HUDEP-2 (cell line): ENCODE results near the gene VPS35L.

Experiments used
- DNase-seq, 76 experiments: peaks; one replicate each; lab custom pipeline; 2025; ENCODE audit not compliant: unreplicated experiment in 76 of 76; lab: John Stamatoyannopoulos, UW

VPS35L gene

GRCh38 chr16:19683453-19684236, 128.1 kb downstream of the VPS35L start:
- no peak for DNase-seq

- DNase-seq: no peak
Observed at GRCh38 chr16:19685176-19685575, 129.7 kb downstream of the VPS35L start.

GRCh38 chr16:19687279-19687678, 131.8 kb downstream of the VPS35L start:
- DNase-seq: no peak

- DNase-seq: no peak
Observed at GRCh38 chr16:19688396-19689024, 133.0 kb downstream of the VPS35L start.

- DNase-seq: no peak
Observed at GRCh38 chr16:19689342-19689741, 133.8 kb downstream of the VPS35L start.

GRCh38 chr16:19690196-19690595, 134.7 kb downstream of the VPS35L start:
- DNase-seq: no peak

GRCh38 chr16:19691161-19691711, 135.7 kb downstream of the VPS35L start:
- DNase-seq: no peak

- DNase-seq: no peak
Observed at GRCh38 chr16:19694989-19695388, 139.5 kb downstream of the VPS35L start.

- peak in 72 of 76 experiments; percentile 19 to 82 (median 64) for DNase-seq
Observed at GRCh38 chr16:19696328-19696727, 140.8 kb downstream of the VPS35L start.

GRCh38 chr16:19696961-19697360, 141.5 kb downstream of the VPS35L start:
- DNase-seq: no peak

GRCh38 chr16:19697756-19698318, 142.3 kb downstream of the VPS35L start:
- no peak for DNase-seq

GRCh38 chr16:19698480-19699465, 143.3 kb downstream of the VPS35L start:
- DNase-seq: peak in 1 of 76 experiments; percentile 2

GRCh38 chr16:19699472-19699871, 144.0 kb downstream of the VPS35L start:
- no peak for DNase-seq

- no peak for DNase-seq
Observed at GRCh38 chr16:19700319-19700781, 144.8 kb downstream of the VPS35L start.

- no peak for DNase-seq
Observed at GRCh38 chr16:19701091-19701490, 145.6 kb downstream of the VPS35L start.

- DNase-seq: no peak
Observed at GRCh38 chr16:19703172-19703889, 147.8 kb downstream of the VPS35L start.

GRCh38 chr16:19704321-19705145, 149.0 kb downstream of the VPS35L start:
- no peak for DNase-seq

- DNase-seq: no peak
Observed at GRCh38 chr16:19705146-19705501, 149.6 kb downstream of the VPS35L start.

GRCh38 chr16:19705843-19706242, 150.3 kb downstream of the VPS35L start:
- no peak for DNase-seq
